GM21737 (cell line): ENCODE measurements around the gene ADCK2.
"Not testable (repeated sequence)": the region's sequence is repeated elsewhere in the genome, so short reads cannot be mapped to it uniquely, and the experiment has no call there.

Experiments used
- ATAC-seq: cut with Tn5 transposase; IDR thresholded peaks from one replicate; pipeline ENCODE4 v1.9.1; 2021; ENCODE audit warnings: mild to moderate bottlenecking, moderate library complexity; ENCODE audit not compliant: unreplicated experiment

The ADCK2 gene

DNA sequence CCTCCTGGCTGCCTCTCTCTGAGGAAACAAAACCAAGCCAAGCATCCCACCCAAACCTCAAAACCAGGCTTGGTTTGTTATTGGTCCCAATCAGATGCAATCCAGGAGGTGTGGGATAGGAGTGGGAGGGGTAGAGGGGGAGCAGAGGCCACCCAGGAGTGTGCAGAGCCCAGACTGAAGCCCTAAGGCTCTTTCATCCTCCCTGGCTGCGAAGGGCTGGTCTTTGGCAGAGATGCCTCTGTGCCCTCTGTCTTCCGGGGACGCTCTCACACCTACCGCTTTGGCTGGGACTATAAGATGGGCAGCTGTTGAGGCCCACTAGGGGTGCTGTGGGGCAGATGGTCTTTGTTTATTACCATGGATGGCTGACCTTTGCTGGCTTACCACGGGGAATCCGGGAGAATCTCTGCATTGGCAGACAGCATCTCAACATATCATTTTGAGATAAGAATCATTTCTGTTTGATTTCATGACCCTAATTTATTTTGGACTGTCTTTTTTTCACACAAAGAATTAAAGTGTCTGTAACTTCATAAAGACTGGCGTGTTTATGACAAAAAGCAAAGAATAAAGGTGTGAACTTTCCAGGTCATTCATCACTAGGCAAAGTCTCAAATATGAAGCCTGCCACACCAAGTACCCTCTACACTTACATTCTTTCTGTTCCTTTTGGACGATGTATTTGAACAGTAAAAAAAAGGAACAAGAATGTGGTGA lies 25.7 kb upstream of the ADCK2 start:
- ATAC-seq, result peak; percentile 87

DNA sequence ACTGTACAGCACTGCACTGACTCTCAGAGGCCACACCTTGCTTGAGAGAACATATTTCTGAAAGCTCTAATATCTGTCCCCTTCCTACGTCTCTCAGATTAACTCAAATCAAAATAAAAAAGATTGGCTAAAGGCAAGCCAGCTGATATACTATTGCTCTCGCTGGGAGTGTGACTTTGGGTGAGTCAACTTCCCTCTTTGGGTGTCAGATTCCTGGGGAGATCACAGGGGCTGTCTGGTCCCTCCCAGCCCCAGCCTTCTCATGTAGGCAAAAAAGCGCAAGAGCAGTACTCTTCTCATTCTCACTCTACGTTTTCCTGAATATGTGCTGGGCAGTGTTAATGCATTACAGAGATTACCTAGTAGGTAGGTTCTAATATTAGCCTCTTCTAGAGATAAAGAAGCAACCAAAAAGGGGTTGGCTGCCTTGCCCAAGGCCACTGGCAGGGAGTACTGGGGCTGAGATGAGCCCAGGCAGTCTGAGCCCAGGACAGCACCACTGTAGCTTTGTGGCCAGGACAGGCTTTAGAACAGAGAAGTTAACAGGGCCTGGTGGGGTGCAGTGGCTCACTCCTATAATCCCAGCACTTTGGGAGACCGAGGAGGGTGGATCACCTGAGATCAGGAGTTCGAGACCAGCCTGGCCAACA lies 23.1 kb upstream of the ADCK2 start:
- ATAC-seq, result no peak

DNA sequence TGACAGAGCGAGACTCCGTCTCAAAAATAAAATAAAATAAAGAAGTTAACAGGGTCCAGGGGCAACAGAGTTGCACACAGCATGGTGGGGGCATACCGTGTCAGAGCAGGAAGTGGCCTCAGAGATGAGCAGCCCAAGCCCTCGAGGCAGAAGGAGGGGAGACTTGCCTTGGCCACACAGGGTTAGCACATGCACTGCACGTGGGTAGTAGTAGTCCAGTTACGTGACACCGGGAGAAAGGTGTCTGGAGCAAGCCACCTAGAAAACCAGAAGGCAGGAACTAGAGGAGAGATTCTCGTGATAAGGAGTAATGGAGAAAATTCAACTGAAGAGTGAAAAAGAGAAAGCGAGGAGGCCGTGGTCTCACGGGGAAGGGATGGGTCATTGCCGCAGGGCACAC lies 22.4 kb upstream of the ADCK2 start:
- ATAC-seq, result no peak

DNA sequence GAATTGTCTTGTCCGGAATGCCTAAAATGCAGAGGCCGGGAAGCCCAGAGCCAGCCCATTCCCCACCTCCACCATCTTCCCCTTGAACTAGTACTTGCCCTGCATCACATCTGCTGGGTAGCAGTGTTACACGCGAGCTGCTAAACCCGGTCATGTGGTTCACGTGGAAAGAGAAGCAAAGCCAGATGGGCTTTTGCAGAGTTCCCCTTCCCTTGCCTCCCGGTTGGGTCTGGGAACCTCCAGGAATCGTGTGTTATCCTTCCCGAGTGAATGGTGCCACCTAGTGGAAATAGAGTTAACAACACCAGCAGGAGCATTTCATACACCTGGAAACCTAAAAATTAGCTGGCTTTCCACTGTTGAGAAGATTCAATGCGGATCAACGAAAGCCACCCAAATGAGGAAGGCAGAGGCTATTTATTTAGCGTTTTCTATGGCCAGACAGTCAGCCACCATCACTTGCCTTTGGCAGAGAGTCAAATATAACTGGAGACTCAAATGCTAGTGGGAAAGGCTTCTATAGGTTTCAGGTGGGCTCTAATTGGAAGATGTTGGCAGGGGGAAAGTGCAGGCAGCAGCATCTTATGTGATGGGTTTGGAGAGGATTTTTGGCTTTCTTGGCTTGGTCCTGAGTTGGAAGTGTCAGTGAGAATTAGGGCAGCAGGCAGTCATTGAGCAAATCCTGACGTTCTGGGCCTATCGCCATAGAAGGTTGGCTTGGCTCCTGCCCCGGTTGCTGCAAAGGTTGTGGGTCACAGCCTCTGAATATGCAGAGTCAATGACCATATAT lies 19.2 kb upstream of the ADCK2 start:
- ATAC-seq, result no peak

DNA sequence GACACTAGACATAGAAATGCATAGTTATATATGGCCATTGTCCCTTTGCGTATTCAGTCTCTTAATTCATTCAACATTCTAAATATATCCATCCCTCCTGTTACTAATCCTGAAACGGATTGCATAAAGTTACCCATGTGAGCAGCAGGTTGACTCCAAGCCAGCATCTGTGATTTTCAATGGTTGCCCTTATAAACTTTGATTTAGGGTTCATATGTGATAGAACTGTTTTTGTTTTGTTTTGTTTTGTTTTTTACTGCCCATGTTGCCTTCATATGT lies 18.7 kb upstream of the ADCK2 start:
- no peak for ATAC-seq

DNA sequence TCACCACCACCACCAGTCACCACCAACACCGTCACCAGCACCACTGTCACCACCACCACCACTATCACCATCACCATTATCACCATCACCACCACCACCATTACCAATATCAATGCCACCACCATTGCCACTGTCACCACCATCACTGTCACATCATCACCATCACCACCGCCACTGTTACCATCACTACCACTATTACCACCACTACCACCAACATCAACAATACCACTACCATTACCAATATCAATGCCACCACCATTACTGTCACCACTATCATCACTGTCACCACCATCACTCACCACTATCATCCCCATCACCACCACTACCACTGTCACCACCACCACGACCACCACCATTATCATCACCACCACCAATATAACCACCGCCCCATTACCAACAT lies 18.1 kb upstream of the ADCK2 start:
- no peak for ATAC-seq

DNA sequence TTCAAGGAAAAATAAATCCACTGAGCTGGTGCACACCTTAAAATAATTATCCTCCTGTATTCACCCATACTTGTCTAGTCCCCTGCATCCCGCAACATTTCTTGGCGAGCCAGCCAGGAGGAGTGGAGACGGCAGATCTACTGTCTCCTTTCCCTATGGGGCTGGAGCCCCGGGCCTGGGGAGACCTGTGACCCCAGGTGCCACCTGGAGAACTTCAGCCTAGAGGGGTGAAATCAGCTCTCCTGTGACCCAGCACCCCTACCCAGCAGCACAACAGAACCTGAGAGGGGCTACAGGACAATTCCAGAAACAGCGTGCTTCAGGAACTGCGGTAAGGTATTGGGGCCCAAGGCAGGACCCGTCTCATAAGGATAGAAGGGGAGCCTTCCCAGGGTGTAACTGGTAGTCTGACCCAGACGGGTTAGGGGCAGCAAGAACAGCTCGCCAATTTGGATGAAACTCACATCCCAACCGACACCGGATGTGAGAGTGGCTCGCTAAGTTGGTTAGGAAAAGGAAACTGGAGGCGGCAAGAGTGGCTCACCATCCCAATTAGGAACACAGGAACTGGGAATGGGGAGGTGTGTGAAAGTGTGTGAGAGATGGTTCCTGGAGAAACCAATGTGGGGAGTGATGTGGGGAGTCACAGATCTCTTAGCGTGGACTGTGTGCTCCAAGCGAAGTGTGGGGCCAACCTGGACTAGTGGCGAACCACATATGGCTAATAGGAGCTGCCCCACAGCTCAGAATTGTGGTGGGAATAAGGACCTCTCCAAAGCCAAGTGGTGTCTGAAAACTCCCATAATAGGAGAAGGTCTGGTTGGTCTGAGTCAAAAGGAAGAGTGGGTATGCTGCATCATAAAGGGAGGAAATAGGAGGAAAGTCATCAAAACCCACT lies 17.0 kb upstream of the ADCK2 start:
- no peak for ATAC-seq

DNA sequence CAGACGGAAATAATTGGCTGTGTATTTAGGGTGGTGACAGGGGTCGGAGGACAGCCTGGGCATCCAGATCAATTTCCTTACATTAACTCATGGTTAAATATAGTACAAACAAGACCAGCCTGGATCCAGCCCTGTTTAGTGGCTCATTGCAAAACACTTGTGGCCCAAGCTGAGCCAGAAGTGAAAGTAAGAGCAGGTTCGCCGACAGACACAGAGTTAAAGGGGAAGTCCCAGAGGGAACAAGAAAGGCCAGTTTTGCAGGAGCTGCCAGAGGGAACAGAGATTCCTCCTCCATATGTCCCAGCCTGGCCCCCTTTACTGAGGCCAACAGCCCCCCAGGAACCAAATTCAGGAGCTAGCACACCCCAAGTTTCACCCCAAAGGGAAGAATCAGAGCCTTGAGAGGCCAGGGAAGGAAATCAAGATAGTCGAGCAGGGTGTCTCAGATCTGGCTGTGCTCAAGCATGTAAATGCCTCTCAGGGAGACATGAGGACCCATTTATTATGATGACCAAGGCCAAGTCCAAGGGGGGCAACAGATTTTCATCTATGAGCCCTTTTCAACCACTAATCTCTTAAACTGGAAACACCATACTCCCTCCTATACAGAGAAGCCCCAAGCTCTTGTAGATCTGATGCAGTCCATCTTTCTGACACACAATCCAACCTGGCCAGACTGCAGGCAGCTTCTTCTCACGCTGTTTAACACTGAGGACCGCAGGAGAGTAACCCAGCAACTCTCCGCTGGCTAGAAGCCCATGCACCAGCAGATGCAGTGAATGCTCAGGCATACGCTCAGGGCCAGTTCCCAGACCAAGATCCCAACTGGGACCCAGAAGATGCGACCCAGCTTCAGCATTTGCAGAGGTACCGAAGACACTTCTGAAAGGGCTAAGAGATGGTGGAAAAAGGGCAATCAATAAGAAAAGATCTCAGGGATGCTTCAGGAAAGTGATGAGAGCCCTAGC lies 15.9 kb upstream of the ADCK2 start:
- ATAC-seq, result peak; percentile 95

DNA sequence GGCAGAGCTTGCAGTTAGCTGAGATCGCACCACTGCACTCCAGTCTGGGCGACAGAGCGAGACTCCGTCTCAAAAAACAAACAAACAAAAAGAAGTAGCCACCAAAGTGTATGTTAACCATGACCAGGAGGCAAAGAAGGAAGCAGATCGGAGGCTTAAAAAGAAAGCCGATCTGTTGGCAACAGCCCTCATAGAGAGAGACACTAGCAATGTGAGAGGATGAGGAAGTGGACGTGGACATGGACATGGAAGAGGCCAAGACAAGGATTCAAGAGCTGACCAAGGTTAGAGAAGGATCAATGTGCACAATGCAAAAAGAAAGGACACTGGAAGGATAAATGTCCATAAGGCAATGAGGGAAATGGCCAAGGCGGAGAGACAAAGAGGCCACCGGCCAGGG lies 14.9 kb upstream of the ADCK2 start:
- ATAC-seq, result no peak

DNA sequence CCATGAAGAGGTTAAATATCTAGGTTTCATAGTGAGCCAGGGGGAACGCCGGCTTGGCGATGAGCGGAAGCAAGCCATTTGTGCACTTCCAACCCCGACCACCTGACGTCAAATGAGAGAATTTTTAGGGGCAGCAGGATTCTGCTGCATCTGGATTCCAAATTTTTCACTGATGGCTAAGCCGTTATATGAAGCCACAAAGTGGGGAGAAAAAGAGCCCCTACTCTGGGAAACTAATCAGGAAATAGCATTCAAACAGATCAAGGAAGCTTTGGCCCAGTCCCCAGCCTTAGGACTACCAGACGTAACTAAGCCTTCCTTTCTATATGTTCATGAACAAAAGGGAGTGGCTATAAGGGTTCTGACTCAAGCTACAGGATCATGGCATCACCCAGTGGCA lies 12.9 kb upstream of the ADCK2 start:
- no peak for ATAC-seq

DNA sequence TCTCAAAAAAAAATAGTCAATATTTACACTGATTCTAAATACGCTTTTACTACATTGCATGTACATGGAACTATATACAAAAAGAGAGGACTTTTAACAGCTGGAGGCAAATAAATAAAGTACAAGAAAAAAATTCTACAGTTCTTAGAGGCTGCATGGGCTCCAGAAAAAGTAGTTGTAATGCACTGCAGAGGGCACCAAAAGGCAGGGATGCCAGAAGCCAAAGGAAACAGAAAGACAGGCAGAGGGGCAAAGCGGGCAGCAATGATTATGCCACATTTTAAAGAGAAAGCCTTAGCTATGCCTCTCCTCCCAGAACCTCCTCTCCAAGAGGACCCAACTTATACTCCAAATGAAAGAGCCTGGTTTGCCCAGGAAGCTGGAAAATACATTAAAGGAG lies 11.6 kb upstream of the ADCK2 start:
- ATAC-seq, result no peak

DNA sequence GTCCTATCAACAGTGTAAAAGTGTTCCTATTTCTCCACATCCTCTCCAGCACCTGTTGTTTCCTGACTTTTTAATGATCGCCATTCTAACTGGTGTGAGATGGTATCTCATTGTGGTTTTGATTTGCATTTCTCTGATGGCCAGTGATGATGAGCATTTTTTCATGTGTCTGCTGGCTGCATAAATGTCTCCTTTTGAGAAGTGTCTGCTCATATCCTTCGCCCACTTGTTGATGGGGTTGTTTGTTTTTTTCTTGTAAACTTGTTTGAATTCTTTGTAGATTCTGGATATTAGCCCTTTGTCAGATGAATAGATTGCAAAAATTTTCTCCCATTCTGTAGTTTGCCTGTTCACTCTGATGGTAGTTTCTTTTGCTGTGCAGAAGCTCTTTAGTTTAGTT lies 9.8 kb upstream of the ADCK2 start:
- ATAC-seq, result not testable (repeated sequence)

DNA sequence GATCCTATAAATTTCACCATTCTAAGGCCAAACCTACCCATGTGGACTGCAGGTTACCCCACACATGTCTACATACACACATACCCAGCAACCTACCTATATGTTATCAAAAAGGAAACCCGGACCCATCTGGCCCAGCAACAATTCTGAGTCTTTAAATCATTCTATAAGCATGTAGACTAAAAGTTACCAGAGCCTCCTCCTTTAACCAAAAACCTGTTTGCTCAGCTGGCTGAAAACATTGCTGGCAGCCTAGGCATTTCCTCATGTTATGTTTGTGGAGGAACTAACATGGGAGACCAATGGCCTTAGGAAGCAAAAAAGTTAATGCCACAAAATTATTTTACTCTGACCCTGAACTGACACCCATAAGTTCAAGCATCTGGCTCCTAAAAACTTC lies 5.3 kb upstream of the ADCK2 start:
- no peak for ATAC-seq

DNA sequence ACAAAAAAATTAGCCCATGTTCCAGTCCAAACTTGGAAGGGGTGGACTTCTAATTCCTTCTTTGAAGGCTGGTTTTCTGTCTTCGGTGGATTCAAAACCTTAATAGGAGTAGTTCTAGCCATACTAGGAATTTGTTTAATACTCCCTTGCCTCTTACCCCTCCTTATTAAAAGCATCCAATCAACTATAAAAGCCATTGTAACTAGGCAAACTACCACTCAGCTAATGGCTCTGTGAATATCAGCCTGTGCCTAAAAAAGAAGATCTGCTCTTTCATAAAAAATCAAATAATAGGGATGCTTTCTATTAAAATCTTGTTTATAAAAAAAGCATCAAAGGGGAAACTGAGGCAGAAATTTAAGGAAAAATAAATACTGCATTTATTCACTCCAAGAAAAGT lies 4.1 kb upstream of the ADCK2 start:
- ATAC-seq, result no peak

DNA sequence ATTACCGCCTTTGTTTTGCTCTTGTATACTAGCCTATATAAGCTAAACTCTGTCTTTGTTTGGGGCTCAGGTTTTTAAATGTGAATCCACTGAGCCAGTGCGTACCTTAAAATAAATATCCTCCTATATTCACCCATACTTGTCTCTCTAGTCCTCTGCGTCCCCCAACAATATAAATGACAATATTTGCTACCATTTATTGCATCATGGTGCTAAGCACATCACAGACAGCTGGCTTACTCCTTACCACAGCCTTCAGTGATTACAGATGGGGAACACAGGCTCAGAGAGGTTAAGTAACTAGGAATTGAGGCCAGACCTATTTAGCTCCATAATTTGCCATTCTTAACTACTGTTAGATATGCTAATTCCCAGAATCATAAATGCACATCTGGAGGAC lies 3.4 kb upstream of the ADCK2 start:
- ATAC-seq, result no peak

DNA sequence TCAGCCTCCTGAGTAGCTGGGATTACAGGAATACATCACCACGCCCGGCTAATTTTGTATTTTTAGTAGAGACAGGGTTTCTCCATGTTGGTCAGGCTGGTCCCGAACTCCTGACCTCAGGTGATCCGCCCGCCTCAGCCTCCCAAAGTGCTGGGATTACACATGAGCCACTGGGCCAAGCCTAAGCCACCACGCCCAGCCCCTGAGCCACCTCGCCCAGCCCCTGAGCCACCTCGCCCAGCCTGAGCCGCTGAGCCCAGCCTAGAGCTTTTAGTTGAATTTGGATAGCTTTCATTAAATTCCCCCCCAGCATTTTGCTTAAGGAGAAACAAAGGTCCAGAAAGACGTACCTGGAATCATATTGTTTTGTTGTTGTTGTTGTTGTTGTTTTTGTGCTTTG lies 2.9 kb upstream of the ADCK2 start:
- ATAC-seq, result not testable (repeated sequence)

DNA sequence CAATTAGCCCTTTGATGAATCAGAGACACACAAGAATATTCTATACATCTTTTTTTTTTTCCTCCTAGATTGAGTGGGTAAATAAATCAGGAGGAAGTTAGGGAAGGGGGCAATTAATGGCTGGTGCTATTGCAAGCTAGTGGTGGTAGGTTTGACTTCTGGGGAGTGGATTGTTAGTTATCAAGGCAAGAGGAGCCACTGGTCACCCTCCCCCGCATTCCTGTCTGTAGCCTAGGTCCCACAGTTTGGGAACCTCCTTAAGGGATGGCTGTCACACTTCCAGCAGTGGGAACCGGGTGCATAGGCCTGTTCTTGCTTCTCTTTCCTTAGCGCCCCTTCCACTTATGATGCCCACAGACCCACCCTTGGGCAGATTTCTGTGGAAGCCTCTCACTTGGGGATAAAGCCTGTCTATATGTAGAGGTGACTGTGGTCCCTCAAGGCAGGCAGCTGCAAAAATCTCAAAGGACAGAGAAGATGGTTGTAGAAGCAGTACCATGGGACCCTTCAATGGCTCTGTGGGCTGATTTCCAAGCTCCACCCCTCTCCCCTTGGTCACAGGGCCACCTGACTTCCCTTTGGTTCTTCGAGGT lies 2.3 kb upstream of the ADCK2 start:
- no peak for ATAC-seq

DNA sequence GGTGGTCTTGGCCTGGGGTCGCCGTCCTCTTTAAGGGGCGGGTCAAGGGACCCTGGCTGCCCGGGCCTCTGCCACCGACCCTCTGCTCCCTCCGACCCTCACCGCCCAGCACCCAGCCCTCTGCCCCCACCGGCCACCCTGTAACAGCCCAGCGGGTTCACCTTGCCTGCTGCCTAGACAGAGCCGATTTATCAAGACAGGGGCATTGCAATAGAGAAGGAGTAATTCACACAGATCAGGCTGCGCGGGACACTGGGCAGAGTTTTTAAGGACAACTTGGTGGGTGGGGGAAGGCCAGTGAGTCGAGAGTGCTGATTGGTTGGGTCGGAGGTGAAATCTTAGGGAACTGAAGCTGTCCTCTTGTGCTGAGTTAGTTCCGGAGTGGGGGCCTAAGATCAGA lies 779 bp upstream of the ADCK2 start:
- no peak for ATAC-seq

DNA sequence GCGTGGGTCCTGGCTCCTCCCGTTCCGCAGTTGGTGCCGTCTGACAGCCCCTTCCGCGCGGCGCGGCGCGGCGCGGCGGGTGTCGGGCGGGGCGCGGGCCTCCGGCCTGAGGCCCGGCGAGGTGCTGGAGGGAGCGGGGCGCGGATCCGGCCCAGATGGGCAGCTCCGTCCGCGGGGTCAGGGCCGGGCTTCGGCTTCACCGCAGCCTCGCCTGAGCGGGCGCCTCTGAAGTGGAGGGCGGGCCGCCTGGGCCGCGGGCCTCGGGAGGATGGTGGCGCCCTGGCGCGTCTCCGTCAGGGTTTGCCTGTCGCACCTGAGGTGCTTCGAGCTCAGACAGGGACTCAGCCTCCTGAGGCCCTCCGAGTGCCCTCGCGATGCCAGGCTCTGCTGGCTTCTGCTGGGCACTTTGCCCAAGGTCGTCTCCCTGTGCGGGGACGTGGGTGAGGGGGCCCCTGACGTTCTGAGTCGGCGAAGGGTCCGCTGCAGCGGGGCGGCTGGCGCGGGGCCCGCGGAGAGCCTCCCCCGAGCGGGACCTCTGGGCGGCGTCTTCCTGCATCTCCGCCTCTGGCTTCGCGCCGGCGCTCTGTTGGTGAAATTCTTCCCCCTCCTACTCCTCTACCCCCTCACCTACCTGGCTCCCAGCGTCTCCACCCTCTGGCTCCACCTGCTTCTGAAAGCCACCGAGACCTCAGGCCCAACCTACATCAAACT lies 473 bp downstream of the ADCK2 start:
- peak; percentile 39 for ATAC-seq
